Measurements from ENCODE around the gene DENND1B.
"Not testable (repeated sequence)": the region's sequence is repeated elsewhere in the genome, so short reads cannot be mapped to it uniquely, and the experiment has no call there.

DNA sequence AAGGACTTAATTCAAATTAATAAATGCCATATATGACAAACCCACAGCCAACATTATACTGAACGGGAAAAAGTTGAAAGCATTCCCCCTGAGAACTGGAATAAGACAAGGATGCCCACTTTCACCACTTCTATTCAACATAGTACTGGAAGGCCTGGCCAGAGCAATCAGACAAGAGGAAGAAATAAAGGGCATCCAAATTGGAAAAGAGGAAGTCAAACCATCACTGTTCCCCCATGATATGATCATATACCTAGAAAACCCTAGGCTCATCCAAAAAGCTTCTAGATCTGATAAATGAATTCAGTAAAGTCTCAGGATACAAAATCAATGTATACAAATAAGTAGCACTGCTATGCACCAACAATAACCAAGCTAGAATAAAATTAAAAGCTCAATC, 283.8 kb downstream of the DENND1B start:
- TF ChIP-seq, protein P1, sequence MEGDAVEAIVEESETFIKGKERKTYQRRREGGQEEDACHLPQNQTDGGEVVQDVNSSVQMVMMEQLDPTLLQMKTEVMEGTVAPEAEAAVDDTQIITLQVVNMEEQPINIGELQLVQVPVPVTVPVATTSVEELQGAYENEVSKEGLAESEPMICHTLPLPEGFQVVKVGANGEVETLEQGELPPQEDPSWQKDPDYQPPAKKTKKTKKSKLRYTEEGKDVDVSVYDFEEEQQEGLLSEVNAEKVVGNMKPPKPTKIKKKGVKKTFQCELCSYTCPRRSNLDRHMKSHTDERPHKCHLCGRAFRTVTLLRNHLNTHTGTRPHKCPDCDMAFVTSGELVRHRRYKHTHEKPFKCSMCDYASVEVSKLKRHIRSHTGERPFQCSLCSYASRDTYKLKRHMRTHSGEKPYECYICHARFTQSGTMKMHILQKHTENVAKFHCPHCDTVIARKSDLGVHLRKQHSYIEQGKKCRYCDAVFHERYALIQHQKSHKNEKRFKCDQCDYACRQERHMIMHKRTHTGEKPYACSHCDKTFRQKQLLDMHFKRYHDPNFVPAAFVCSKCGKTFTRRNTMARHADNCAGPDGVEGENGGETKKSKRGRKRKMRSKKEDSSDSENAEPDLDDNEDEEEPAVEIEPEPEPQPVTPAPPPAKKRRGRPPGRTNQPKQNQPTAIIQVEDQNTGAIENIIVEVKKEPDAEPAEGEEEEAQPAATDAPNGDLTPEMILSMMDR (IDR thresholded peaks at IDR 0.05; ENCODE audit: low read depth, low read length, missing input control): not testable (repeated sequence)
- not testable (repeated sequence) for TF ChIP-seq SP1 (IDR thresholded peaks at IDR 0.05)
- TF ChIP-seq, protein P2, sequence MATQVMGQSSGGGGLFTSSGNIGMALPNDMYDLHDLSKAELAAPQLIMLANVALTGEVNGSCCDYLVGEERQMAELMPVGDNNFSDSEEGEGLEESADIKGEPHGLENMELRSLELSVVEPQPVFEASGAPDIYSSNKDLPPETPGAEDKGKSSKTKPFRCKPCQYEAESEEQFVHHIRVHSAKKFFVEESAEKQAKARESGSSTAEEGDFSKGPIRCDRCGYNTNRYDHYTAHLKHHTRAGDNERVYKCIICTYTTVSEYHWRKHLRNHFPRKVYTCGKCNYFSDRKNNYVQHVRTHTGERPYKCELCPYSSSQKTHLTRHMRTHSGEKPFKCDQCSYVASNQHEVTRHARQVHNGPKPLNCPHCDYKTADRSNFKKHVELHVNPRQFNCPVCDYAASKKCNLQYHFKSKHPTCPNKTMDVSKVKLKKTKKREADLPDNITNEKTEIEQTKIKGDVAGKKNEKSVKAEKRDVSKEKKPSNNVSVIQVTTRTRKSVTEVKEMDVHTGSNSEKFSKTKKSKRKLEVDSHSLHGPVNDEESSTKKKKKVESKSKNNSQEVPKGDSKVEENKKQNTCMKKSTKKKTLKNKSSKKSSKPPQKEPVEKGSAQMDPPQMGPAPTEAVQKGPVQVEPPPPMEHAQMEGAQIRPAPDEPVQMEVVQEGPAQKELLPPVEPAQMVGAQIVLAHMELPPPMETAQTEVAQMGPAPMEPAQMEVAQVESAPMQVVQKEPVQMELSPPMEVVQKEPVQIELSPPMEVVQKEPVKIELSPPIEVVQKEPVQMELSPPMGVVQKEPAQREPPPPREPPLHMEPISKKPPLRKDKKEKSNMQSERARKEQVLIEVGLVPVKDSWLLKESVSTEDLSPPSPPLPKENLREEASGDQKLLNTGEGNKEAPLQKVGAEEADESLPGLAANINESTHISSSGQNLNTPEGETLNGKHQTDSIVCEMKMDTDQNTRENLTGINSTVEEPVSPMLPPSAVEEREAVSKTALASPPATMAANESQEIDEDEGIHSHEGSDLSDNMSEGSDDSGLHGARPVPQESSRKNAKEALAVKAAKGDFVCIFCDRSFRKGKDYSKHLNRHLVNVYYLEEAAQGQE (IDR thresholded peaks at IDR 0.05): not testable (repeated sequence)

Measured in liver (tissue), 3 donors.